ENCODE results near the gene CABP7. TPM values are rescaled to one million over a fixed set of nuclear protein-coding genes. Genes with fewer than 3 reads are reported as not detected.

Gene CABP7
- total and polyA plus RNA-seq, 2 experiments from 2014 or later = 0.16 TPM; not detected in 1

GRCh38 chr22:29740216-29740615, 20.4 kb downstream of the CABP7 start:
- TF ChIP-seq EZH2phosphoT487 (IDR thresholded peaks at IDR 0.05; ENCODE audit: low read depth, severe bottlenecking, unreplicated experiment) = no peak
- no peak for TF ChIP-seq CTCF (IDR thresholded peaks at IDR 0.05; ENCODE audit: poor library complexity)
- no peak for TF ChIP-seq EZH2 (IDR thresholded peaks at IDR 0.05; ENCODE audit: borderline replicate concordance)

GRCh38 chr22:29741926-29742325, 22.1 kb downstream of the CABP7 start:
- no peak for DNase-seq (ENCODE audit: low spot score)
- H3K4me3 ChIP-seq = no peak overlapping the region
- 93% methylated on average over 2 of the region's 2 CpGs for WGBS (ENCODE audit: low lambda C conversion rate, missing lambda C conversion rate)
- H3K27ac ChIP-seq = no peak overlapping the region
- no peaks in the 10 kb centered on the region for H3K9me3 ChIP-seq (ENCODE audit: low read depth)
- H3K9me2 ChIP-seq (replicated peaks; ENCODE audit: insufficient read depth) = no peaks in the 10 kb centered on the region
- H3K36me3 ChIP-seq (replicated peaks; ENCODE audit: insufficient read depth, low read depth) = no peaks in the 10 kb centered on the region
- no peak overlapping the region for H2AFZ ChIP-seq
- no peaks in the 10 kb centered on the region for H4K20me1 ChIP-seq (ENCODE audit: insufficient read depth, poor library complexity, severe bottlenecking)
- no peaks in the 10 kb centered on the region for H3K79me2 ChIP-seq
- TF ChIP-seq EZH2phosphoT487 (IDR thresholded peaks at IDR 0.05; ENCODE audit: low read depth, severe bottlenecking, unreplicated experiment) (no peak), EZH2 (IDR thresholded peaks at IDR 0.05; ENCODE audit: borderline replicate concordance) (no peak), CTCF (IDR thresholded peaks at IDR 0.05; ENCODE audit: poor library complexity) (no peak)
- H3K4me2 ChIP-seq = no peak overlapping the region
- H3K4me1 ChIP-seq (ENCODE audit: insufficient read depth) = no peaks in the 10 kb centered on the region
- H3K27me3 ChIP-seq = no peaks in the 10 kb centered on the region

More at GRCh38 chr22:29740216-29740615, 20.4 kb downstream of the CABP7 start:
- Histone ChIP-seq H3K9me2 (replicated peaks; ENCODE audit: insufficient read depth) (no peaks in the 10 kb centered on the region), H3K4me2 (no peak overlapping the region), H2AFZ (no peak overlapping the region), H3K4me3 (no peak overlapping the region), H3K4me1 (ENCODE audit: insufficient read depth) (no peaks in the 10 kb centered on the region), H3K27me3 (no peaks in the 10 kb centered on the region), H3K79me2 (no peaks in the 10 kb centered on the region), H4K20me1 (ENCODE audit: insufficient read depth, poor library complexity, severe bottlenecking) (no peaks in the 10 kb centered on the region), H3K9me3 (ENCODE audit: low read depth) (no peaks in the 10 kb centered on the region), H3K27ac (no peak overlapping the region), H3K36me3 (replicated peaks; ENCODE audit: insufficient read depth, low read depth) (no peaks in the 10 kb centered on the region)
- WGBS (ENCODE audit: low lambda C conversion rate, missing lambda C conversion rate) = 94% methylated on average over 5 of the region's 5 CpGs
- no peak for DNase-seq (ENCODE audit: low spot score)

GRCh38 chr22:29742326-29742725, 22.5 kb downstream of the CABP7 start:
- Histone ChIP-seq H4K20me1 (ENCODE audit: insufficient read depth, poor library complexity, severe bottlenecking) (no peaks in the 10 kb centered on the region), H3K4me1 (ENCODE audit: insufficient read depth) (no peaks in the 10 kb centered on the region), H3K4me3 (no peak overlapping the region), H3K79me2 (no peaks in the 10 kb centered on the region), H3K27me3 (no peaks in the 10 kb centered on the region), H2AFZ (no peak overlapping the region), H3K9me3 (ENCODE audit: low read depth) (no peaks in the 10 kb centered on the region), H3K27ac (no peak overlapping the region), H3K9me2 (replicated peaks; ENCODE audit: insufficient read depth) (no peaks in the 10 kb centered on the region), H3K36me3 (replicated peaks; ENCODE audit: insufficient read depth, low read depth) (no peaks in the 10 kb centered on the region), H3K4me2 (no peak overlapping the region)
- no peak for TF ChIP-seq EZH2 (IDR thresholded peaks at IDR 0.05; ENCODE audit: borderline replicate concordance)
- no peak for TF ChIP-seq EZH2phosphoT487 (IDR thresholded peaks at IDR 0.05; ENCODE audit: low read depth, severe bottlenecking, unreplicated experiment)
- TF ChIP-seq CTCF (IDR thresholded peaks at IDR 0.05; ENCODE audit: poor library complexity) = no peak
- 91% methylated on average over 13 of the region's 13 CpGs for WGBS (ENCODE audit: low lambda C conversion rate, missing lambda C conversion rate)
- DNase-seq (ENCODE audit: low spot score) = no peak

- H3K36me3 ChIP-seq (replicated peaks; ENCODE audit: insufficient read depth, low read depth) = no peaks in the 10 kb centered on the region
- no peak for TF ChIP-seq CTCF (IDR thresholded peaks at IDR 0.05; ENCODE audit: poor library complexity)
- TF ChIP-seq EZH2 (IDR thresholded peaks at IDR 0.05; ENCODE audit: borderline replicate concordance) = no peak
- no peak for TF ChIP-seq EZH2phosphoT487 (IDR thresholded peaks at IDR 0.05; ENCODE audit: low read depth, severe bottlenecking, unreplicated experiment)
- H2AFZ ChIP-seq = no peak overlapping the region
Observed at GRCh38 chr22:29744902-29745301, 25.1 kb downstream of the CABP7 start.

More at GRCh38 chr22:29744902-29745301, 25.1 kb downstream of the CABP7 start:
- no peaks in the 10 kb centered on the region for H4K20me1 ChIP-seq (ENCODE audit: insufficient read depth, poor library complexity, severe bottlenecking)
- DNase-seq (ENCODE audit: low spot score) = peak; percentile 40
- no peak overlapping the region for H3K4me2 ChIP-seq
- no peaks in the 10 kb centered on the region for H3K9me3 ChIP-seq (ENCODE audit: low read depth)
- no peak overlapping the region for H3K27ac ChIP-seq
- H3K9me2 ChIP-seq (replicated peaks; ENCODE audit: insufficient read depth) = no peaks in the 10 kb centered on the region
- no peak overlapping the region for H3K4me3 ChIP-seq
- no peaks in the 10 kb centered on the region for H3K27me3 ChIP-seq
- H3K79me2 ChIP-seq = no peaks in the 10 kb centered on the region
- 83% methylated on average over 8 of the region's 8 CpGs for WGBS (ENCODE audit: low lambda C conversion rate, missing lambda C conversion rate)
- H3K4me1 ChIP-seq (ENCODE audit: insufficient read depth) = no peaks in the 10 kb centered on the region
